HG03565 (cell line): ENCODE measurements around the gene ANGPTL4.
"Not testable (repeated sequence)": the region's sequence is repeated elsewhere in the genome, so short reads cannot be mapped to it uniquely, and the experiment has no call there.

Source experiments
- ATAC-seq: cut with Tn5 transposase; IDR thresholded peaks from one replicate; pipeline ENCODE4 v1.9.1; 2021; ENCODE audit warnings: mild to moderate bottlenecking, moderate library complexity; ENCODE audit not compliant: unreplicated experiment

ANGPTL4 gene, protein sequence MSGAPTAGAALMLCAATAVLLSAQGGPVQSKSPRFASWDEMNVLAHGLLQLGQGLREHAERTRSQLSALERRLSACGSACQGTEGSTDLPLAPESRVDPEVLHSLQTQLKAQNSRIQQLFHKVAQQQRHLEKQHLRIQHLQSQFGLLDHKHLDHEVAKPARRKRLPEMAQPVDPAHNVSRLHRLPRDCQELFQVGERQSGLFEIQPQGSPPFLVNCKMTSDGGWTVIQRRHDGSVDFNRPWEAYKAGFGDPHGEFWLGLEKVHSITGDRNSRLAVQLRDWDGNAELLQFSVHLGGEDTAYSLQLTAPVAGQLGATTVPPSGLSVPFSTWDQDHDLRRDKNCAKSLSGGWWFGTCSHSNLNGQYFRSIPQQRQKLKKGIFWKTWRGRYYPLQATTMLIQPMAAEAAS

DNA sequence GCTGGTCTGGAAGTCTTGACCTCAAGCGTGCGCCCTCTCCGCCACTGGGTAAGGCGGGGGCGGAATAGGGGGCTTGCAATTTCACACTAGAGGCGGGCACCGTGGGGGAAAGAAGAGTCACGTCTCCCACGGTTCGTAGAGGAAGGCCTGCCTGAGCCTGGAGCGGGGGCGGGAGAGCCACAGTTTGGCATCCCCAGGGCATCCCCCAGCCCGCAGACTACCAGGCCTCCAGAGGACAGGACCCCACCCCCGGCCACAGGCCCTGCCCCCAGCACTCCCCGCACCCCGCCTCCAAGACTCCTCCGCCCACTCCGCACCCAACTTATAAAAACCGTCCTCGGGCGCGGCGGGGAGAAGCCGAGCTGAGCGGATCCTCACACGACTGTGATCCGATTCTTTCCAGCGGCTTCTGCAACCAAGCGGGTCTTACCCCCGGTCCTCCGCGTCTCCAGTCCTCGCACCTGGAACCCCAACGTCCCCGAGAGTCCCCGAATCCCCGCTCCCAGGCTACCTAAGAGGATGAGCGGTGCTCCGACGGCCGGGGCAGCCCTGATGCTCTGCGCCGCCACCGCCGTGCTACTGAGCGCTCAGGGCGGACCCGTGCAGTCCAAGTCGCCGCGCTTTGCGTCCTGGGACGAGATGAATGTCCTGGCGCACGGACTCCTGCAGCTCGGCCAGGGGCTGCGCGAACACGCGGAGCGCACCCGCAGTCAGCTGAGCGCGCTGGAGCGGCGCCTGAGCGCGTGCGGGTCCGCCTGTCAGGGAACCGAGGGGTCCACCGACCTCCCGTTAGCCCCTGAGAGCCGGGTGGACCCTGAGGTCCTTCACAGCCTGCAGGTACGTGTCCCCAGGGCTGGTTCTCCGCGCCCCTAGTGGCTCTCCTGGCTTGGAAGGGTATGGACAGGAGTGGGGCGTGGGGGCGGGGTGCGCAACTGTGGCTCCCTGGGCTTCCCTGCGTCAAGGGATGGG, at the start of gene ANGPTL4:
TSS of gene ANGPTL4 (plus strand) at position 353 of the 969 bp plus-strand sequence. CDS start at position 520, 167 bp downstream.
- no peak for ATAC-seq

DNA sequence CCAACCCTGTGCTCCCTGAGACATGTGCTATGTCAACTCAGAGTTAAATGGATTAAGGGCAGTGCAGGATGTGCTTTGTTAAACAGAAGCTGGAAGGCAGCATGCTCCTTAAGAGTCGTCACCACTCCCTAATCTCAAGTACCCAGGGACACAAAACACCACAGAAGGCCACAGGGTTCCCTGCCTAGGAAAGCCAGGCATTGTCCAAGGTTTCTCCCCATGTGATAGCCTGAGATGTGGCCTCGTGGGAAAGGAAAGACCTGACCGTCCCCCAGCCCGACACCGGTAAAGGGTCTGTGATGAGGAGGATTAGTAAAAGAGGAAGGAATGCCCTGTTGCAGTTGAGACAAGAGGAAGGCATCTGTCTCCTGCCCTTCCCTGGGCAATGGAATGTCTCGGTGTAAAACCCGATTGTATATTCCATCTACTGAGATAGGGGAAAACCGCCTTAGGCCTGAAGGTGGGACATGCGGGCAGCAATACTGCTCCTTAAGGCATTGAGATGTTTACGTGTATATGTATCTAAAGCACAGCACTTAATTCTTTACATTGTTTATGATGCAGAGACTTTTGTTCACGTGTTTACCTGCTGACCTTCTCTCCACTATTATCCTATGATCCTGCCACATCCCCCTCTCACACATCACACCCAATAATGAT, 48.8 kb upstream of the ANGPTL4 start:
- ATAC-seq: not testable (repeated sequence)

- no peak for ATAC-seq
These were observed 47.4 kb upstream of the ANGPTL4 start for GRCh38 chr19:8316351-8317125.

DNA sequence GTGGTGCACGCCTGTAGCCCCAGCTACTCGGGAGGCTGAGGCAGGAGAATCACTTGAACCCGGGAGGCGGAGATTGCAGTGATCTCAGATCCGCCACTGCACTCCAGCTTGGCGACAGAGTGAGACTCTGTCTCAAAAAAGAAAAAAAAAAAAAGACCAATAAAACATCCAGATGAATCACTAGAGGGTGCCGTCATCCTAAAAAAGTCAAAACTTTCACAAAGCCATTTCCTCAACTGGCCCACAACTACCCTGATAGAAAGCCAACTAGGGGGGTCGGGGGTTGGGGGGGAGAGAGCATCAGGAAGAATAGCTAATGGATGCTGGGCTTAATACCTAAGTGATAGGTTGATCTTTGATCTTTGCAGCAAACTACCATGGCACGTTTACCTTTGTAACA, 45.1 kb upstream of the ANGPTL4 start:
- ATAC-seq: not testable (repeated sequence)

- no peak for ATAC-seq
These were observed 44.0 kb upstream of the ANGPTL4 start for GRCh38 chr19:8319807-8320520.

- no peak for ATAC-seq
These were observed 43.3 kb upstream of the ANGPTL4 start for GRCh38 chr19:8320564-8321066.

- ATAC-seq: peak; percentile 88
These were observed 42.6 kb upstream of the ANGPTL4 start, which contains the start of the genes NDUFA7 and RPS28 for GRCh38 chr19:8321067-8321985. Gene NDUFA7 (minus strand): TSS chr19:8321375. CDS start chr19:8321358, 17 bp downstream. Gene RPS28 (plus strand): TSS chr19:8321496. CDS start chr19:8321531, 35 bp downstream.

GRCh38 chr19:8321986-8322637, 41.8 kb upstream of the ANGPTL4 start:
- no peak for ATAC-seq

GRCh38 chr19:8322638-8322997, 41.3 kb upstream of the ANGPTL4 start:
- ATAC-seq: no peak

DNA sequence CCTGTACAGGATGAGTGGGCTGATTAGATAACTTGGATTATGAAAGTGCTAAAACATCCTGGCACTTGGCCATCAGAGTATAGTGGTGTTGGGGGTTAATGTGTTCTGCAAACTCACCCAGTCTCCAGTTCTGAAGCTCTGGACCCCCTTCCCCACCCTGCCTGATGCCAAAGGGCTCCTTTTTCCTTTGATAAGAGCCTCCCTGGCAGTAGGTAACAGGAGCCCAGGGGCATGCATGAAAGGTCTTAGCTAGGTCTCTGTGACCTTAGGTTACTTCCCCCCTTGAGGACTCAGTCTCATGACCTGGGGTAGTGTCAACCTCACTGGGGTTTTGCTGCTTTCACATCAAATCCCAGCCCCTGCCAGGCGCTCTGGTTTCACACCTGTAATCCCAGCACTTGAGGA, 40.2 kb upstream of the ANGPTL4 start:
- no peak for ATAC-seq

GRCh38 chr19:8324186-8325050, 39.5 kb upstream of the ANGPTL4 start:
- no peak for ATAC-seq

- no peak for ATAC-seq
These were observed 38.5 kb upstream of the ANGPTL4 start for GRCh38 chr19:8325454-8325853.

DNA sequence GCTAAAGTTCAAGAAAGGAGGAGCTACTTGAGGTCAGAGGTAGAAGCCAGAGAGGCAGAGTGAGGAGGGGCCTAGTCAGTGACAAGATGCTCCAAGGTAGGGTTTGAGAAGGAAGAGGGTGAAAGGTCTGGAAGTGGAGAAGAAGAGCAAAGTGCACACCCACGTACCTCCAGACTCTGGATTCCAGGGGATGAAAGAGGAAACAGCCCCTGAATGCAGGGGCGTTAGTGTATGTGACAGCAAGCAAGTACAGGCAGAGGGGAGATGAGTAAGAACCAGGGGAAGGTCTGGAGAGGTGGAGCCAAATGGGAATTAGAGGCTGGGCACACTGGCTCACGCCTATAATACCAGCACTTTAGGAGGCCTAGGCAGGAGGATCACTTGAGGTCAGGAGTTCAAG, 34.0 kb upstream of the ANGPTL4 start:
- no peak for ATAC-seq

DNA sequence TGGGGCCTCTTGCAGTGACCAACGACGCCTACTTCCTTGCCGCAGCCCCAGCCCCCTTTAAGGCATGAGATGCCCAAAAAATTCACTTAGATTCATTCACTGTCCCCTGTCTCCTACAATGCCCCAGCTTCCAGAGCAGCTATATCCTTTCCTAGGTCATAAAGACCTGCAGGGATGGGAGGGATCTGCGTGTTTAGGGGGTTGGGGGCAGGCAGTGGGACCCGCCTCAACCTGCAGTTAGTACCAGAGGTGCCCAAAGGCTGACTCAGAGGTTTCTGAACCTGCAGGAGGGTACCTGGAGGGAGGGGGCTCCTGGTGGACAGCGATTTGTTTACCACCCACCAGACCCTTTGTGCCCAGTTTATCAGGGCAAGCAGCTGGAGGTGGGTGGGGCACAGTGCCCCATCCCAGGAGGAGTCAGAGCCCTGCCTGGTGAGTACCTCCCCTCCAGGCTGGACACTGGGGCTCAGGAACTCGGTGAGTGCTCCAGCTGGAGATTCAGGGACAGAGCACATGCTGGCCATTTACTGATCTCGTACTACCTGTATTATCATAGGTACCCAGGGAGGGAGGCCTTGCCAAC, 32.6 kb upstream of the ANGPTL4 start:
- no peak for ATAC-seq

DNA sequence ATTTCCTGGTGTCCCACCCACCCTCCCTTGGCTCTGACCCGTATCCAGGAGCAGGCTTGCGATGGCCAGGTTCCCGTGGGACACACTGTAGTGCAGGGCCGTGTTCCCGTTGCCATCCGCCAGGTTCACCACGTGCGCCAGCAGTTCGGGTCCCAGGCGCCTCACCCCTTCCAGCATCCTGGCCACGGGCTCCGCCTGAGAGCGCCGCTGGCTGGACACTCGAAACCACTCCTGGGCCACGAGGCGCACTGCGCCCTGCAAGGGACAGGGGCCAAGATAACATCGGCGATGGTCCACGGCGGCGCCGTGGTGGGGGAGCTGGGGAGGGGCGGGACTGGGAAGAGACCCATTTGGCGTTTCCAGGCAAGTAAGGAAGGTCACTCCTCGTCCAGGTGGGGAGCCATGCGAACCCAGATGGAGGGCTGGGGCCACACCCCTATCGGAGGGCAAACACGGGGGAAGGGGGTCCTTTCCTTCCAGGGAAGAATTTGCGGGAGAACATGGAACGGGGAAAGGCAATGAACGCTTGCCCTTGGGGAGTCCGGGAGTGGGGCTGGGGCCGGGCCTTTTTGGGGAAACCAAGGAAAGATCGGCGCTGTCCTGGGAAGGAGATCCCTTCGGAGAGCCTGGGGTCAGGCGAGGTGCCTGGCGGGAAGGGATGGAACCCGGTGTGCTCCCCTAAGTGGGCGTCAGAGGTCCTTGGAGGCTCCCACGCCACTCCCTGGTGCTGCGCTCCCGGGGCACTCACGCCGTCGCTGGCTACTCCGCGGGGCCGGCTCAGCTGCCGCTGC, 30.8 kb upstream of the ANGPTL4 start:
- ATAC-seq: no peak
